Colonic mucosa (tissue), 4 donors: Measurements from ENCODE around the gene MAP3K7. TPM values are rescaled to one million over a fixed set of nuclear protein-coding genes. Genes with fewer than 3 reads are reported as not detected.

Experiments
- DNase-seq: peaks from one replicate; pipeline ENCODE4 v3.0.0-alpha.2; 2020
- H3K27ac ChIP-seq: fragments of 200-600 bp; one replicate; pipeline ENCODE4 v1.8.0; 2021
- H3K27me3 ChIP-seq: fragments of 200-600 bp; one replicate; pipeline ENCODE4 v1.8.0; 2021
- H3K36me3 ChIP-seq: fragments of 200-600 bp; one replicate; pipeline ENCODE4 v1.8.0; 2021
- H3K4me1 ChIP-seq: fragments of 200-600 bp; one replicate; pipeline ENCODE4 v1.8.0; 2021; ENCODE audit warnings: mild to moderate bottlenecking
- H3K4me3 ChIP-seq: fragments of 200-600 bp; one replicate; pipeline ENCODE4 v1.8.0; 2021
- H3K9ac ChIP-seq, 2 donors: one replicate each; pipeline ENCODE4 v1.7.0; 2013; ENCODE audit warnings: control low read depth in 2 of 2, low read depth in 2 of 2, low read length in 2 of 2
- H3K9me3 ChIP-seq: fragments of 200-600 bp; one replicate; pipeline ENCODE4 v1.8.0; 2021
- CTCF ChIP-seq: fragments of 200-600 bp; IDR thresholded peaks from one replicate; pipeline ENCODE4 v1.8.0; 2022; ENCODE audit warnings: antibody characterized with exemption, mild to moderate bottlenecking
- intact Hi-C: fragments of 100-400 bp; cut with DNase I; formaldehyde crosslinking; loops from one replicate; pipeline ENCODE4 v1.14.1; 2022
- total RNA-seq, 2 donors: library from RNA; stranded (reverse); fragmentation: NEBNext Ultra II Directional in 1 of 2; extraction: Animal tissue kit (Norgen Biotek cat#: 25700) in 1 of 2; gene quantifications; one replicate each; pipeline ENCODE4 v1.2.1, GENCODE V29; 2021
- donor health status: healthy.
- donor health status: DM: no; HTN: no; CAD: no.
- donor health status: DM: no; HTN: no; CAD: no.

MAP3K7 gene
- total RNA-seq, 2 donors from 2014 or later, result 18.2 to 19.4 TPM

- no peaks in the 10 kb centered on the region for H3K27me3 ChIP-seq
- TF ChIP-seq CTCF, result no peak
- DNase-seq, result no peak
- no peak overlapping the region for H3K27ac ChIP-seq
- H3K9me3 ChIP-seq, result no peaks in the 10 kb centered on the region
- H3K36me3 ChIP-seq, result no peaks in the 10 kb centered on the region
- H3K9ac ChIP-seq, result no peak overlapping the region
- no peaks in the 10 kb centered on the region for H3K4me1 ChIP-seq
- no peak overlapping the region for H3K4me3 ChIP-seq
- intact Hi-C loops, result no loop called here
Observed at GRCh38 chr6:90483956-90484355, 102.9 kb downstream of the MAP3K7 start.

GRCh38 chr6:90483116-90483839 lies 103.6 kb downstream of the MAP3K7 start:
- Histone ChIP-seq H3K9me3 (no peaks in the 10 kb centered on the region), H3K27me3 (no peaks in the 10 kb centered on the region), H3K27ac (no peak overlapping the region), H3K36me3 (no peaks in the 10 kb centered on the region), H3K9ac (no peak overlapping the region), H3K4me1 (no peaks in the 10 kb centered on the region), H3K4me3 (no peak overlapping the region)
- intact Hi-C loops, result no loop called here
- no peak for DNase-seq
- TF ChIP-seq CTCF, result no peak

GRCh38 chr6:90480666-90481065 lies 106.2 kb downstream of the MAP3K7 start:
- no peaks in the 10 kb centered on the region for H3K9me3 ChIP-seq
- H3K9ac ChIP-seq, result no peak overlapping the region
- intact Hi-C loops, result no loop called here

GRCh38 chr6:90479603-90479926 lies 107.3 kb downstream of the MAP3K7 start:
- intact Hi-C loops, result loop anchor here (2.0 to 10.0 kb wide), 3 partner anchors 82 to 541 kb away; partner anchors contain the start of gene BACH2

More at GRCh38 chr6:90480666-90481065, 106.2 kb downstream of the MAP3K7 start:
- no peak overlapping the region for H3K4me3 ChIP-seq
- no peaks in the 10 kb centered on the region for H3K4me1 ChIP-seq
- no peaks in the 10 kb centered on the region for H3K36me3 ChIP-seq
- H3K27me3 ChIP-seq, result no peaks in the 10 kb centered on the region
- no peak for DNase-seq
- TF ChIP-seq CTCF, result no peak
- H3K27ac ChIP-seq, result no peak overlapping the region

More at GRCh38 chr6:90479603-90479926, 107.3 kb downstream of the MAP3K7 start:
- no peaks in the 10 kb centered on the region for H3K9me3 ChIP-seq
- DNase-seq, result no peak
- no peak overlapping the region for H3K27ac ChIP-seq
- no peaks in the 10 kb centered on the region for H3K4me1 ChIP-seq
- no peaks in the 10 kb centered on the region for H3K27me3 ChIP-seq
- H3K9ac ChIP-seq, result no peak overlapping the region
- H3K4me3 ChIP-seq, result no peak overlapping the region
- TF ChIP-seq CTCF, result no peak
- no peaks in the 10 kb centered on the region for H3K36me3 ChIP-seq
